Esophagus squamous epithelium (tissue), 5 donors: ENCODE data around the gene ASXL2. TPM values are rescaled to one million over a fixed set of nuclear protein-coding genes. Genes with fewer than 3 reads are reported as not detected.
A peak's percentile ranks its signal among the peaks of the same experiment; 100 is the strongest.

Experiments
- DNase-seq: peaks from one replicate; lab custom pipeline; 2025; lab: John Stamatoyannopoulos, UW
- H3K27ac ChIP-seq, 4 donors: fragments of 200-600 bp; sonication (generic); one replicate each; pipeline ENCODE4 v1.5.1; 2016 to 2019; ENCODE audit warnings: mild to moderate bottlenecking in 1 of 4
- H3K27me3 ChIP-seq, 4 donors: fragments of 200-600 bp; sonication (generic); 1 replicate in 3 of 4; 2 replicates in 1 of 4; pipeline versions ENCODE4 v1.5.1 to v1.6.0; 2017 to 2021; ENCODE audit warnings: antibody characterized with exemption in 1 of 4
- H3K36me3 ChIP-seq, 3 donors: fragments of 200-600 bp; sonication (generic); one replicate each; pipeline ENCODE4 v1.5.1; 2016 to 2019
- H3K4me1 ChIP-seq, 3 donors: fragments of 200-600 bp; sonication (generic); one replicate each; pipeline ENCODE4 v1.5.1; 2017 to 2019
- H3K4me3 ChIP-seq, 4 donors: fragments of 200-600 bp; sonication (generic); 1 replicate in 3 of 4; 2 replicates in 1 of 4; pipeline ENCODE4 v1.5.1; 2016 to 2019; ENCODE audit warnings: mild to moderate bottlenecking in 2 of 4, moderate library complexity in 1 of 4
- H3K9me3 ChIP-seq, 3 donors: fragments of 200-600 bp; sonication (generic); one replicate each; pipeline ENCODE4 v1.5.1; 2016 to 2019
- CTCF ChIP-seq, 6 experiments: fragments of 450-650 bp in 4 of 6; fragments of 200-600 bp in 2 of 6; sonication (generic) in 2 of 6; IDR thresholded peaks; one replicate each; pipeline ENCODE4 v1.5.1; 2016 to 2019; ENCODE audit warnings: antibody characterized with exemption in 6 of 6, mild to moderate bottlenecking in 4 of 6, moderate library complexity in 4 of 6
- POLR2A ChIP-seq, 4 donors: fragments of 450-650 bp; IDR thresholded peaks; one replicate each; pipeline ENCODE4 v1.6.1; 2017; ENCODE audit warnings: antibody characterized with exemption in 4 of 4, mild to moderate bottlenecking in 4 of 4, moderate library complexity in 3 of 4
- WGBS, 2 donors: methylation state at CpG; one replicate each; pipeline ENCODE4 v1.1.5; 2018; 5-methylcytosine and 5-hydroxymethylcytosine counted together
- intact Hi-C: fragments of 100-400 bp; cut with DNase I; formaldehyde crosslinking; loops from one replicate; pipeline ENCODE4 v1.15.0; 2022
- total RNA-seq, 4 donors: library from RNA; depleted of rRNA; stranded (reverse); fragments of >200 nt; gene quantifications; one replicate each; pipeline ENCODE4 v1.1.0, GENCODE V29; 2016
- donor health status: DM: yes; HTN: yes; CAD: no.

Gene ASXL2
- 10 to 100 TPM; 15.3 to 17.5 (median 16.3) TPM for total RNA-seq

GRCh38 chr2:25878361-25879132, at the start of gene ASXL2:
Gene ASXL2 (minus strand): TSS chr2:25878487. CDS start chr2:25878222, 265 bp downstream.
- Histone ChIP-seq H3K36me3 (peaks cover 0 to 12% (median 0%) of the 10 kb centered on the region in 3 donors), H3K9me3 (no peaks in the 10 kb centered on the region), H3K4me3 (peak within 1 kb of the TSS; percentile 64 to 99 (median 96)), H3K4me1 (peaks cover 0 to 30% (median 16%) of the 10 kb centered on the region in 3 donors), H3K27me3 (peaks cover 0 to 13% (median 0%) of the 10 kb centered on the region in 4 donors), H3K27ac (peak within 1 kb of the TSS; percentile 88 to 99 (median 96))
- DNase-seq: peak; percentile 92
- peak in 3 of 4 donors; percentile 60 to 75 (median 62) for TF ChIP-seq POLR2A (IDR thresholded peaks at IDR 0.05)
- TF ChIP-seq CTCF (IDR thresholded peaks at IDR 0.05): peak in 4 of 6 experiments; percentile 14 to 44 (median 23)
- 5 to 9% methylated on average over 12 to 14 of the region's 56 CpGs for WGBS, 2 donors
- intact Hi-C loops: no loop called here

- Histone ChIP-seq H3K4me3 (no peak overlapping the region), H3K27me3 (no peaks in the 10 kb centered on the region), H3K27ac (no peak overlapping the region), H3K36me3 (peaks cover 0 to 27% (median 0%) of the 10 kb centered on the region in 3 donors), H3K4me1 (no peaks in the 10 kb centered on the region), H3K9me3 (no peaks in the 10 kb centered on the region)
- 73 to 75% methylated on average over 17 to 18 of the region's 18 CpGs for WGBS, 2 donors
- TF ChIP-seq CTCF (IDR thresholded peaks at IDR 0.05): no peak
- DNase-seq: no peak
- intact Hi-C loops: no loop called here
Measured at GRCh38 chr2:25926984-25927756, 48.9 kb upstream of the ASXL2 start.

GRCh38 chr2:25922501-25922900, 44.2 kb upstream of the ASXL2 start:
- H3K27ac ChIP-seq: no peak overlapping the region
- 51 to 69% methylated on average over 2 of the region's 2 CpGs for WGBS, 2 donors
- peaks cover 0 to 4% (median 0%) of the 10 kb centered on the region in 3 donors for H3K36me3 ChIP-seq
- H3K4me1 ChIP-seq: no peaks in the 10 kb centered on the region
- DNase-seq: no peak
- intact Hi-C loops: no loop called here
- no peaks in the 10 kb centered on the region for H3K9me3 ChIP-seq
- peaks cover 0 to 6% (median 0%) of the 10 kb centered on the region in 4 donors for H3K27me3 ChIP-seq
- H3K4me3 ChIP-seq: no peak overlapping the region
- no peak for TF ChIP-seq CTCF (IDR thresholded peaks at IDR 0.05)

- Histone ChIP-seq H3K4me1 (no peaks in the 10 kb centered on the region), H3K4me3 (no peak overlapping the region), H3K27ac (no peak overlapping the region), H3K27me3 (peaks cover 0 to 6% (median 0%) of the 10 kb centered on the region in 4 donors), H3K9me3 (no peaks in the 10 kb centered on the region), H3K36me3 (no peaks in the 10 kb centered on the region)
- DNase-seq: no peak
- 67 to 75% methylated on average over 4 to 11 of the region's 12 CpGs for WGBS, 2 donors
- no peak for TF ChIP-seq CTCF (IDR thresholded peaks at IDR 0.05)
- no peak for TF ChIP-seq POLR2A (IDR thresholded peaks at IDR 0.05)
- intact Hi-C loops: no loop called here
Measured at GRCh38 chr2:25920786-25921415, 42.6 kb upstream of the ASXL2 start.
